Inferior parietal cortex (tissue), 1 donor: Measurements from ENCODE around the gene PLSCR3.

ENCODE experiments used
- DNase-seq: peaks from one replicate; pipeline ENCODE4 v3.0.0-alpha.2; 2016; ENCODE audit errors: extremely low spot score

PLSCR3 gene

GRCh38 chr17:7407082-7407481 lies 12.8 kb upstream of the PLSCR3 start:
- no peak for DNase-seq

- DNase-seq, result no peak
These were observed 12.0 kb upstream of the PLSCR3 start for GRCh38 chr17:7406235-7406825.

- peak; percentile 12 for DNase-seq
These were observed 11.3 kb upstream of the PLSCR3 start for GRCh38 chr17:7405350-7406234.

GRCh38 chr17:7404737-7405349 lies 10.5 kb upstream of the PLSCR3 start:
- no peak for DNase-seq

DNA sequence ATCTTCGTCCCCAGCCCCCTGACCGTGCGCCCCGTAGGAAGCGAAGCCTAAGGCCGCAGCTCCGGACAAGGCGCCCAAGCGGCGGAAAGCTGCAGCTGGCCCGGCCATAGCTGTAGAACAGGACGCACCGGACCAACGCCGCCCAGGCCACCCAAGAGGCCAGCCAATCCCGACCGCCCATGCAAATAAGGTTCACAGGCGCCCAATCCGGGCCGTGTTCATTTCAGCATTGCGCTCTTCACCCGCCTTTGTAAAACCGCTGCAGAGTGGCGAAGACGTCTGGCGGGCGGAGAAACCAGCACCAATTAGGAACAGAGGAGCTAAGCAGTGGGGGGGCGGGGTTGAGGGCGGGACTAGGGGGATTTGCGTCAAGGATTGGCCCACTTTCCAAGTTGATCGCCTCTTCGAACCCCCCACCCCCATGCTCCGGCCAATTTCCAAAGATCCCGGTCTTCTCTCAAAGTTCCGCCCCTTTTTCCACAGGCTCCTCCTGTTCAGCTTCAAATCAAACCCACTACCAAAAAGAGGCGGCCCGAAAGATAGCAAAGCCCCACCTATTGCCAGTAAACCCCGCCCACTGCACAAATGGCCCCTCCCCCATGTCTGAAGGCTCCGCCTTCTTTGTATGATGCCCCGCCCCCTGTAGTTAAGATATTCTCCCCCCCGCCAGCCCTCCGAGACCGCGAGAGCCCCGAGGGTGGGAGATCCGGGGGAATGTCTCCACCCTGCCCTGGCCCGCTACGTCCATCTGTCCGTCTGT lies 9.8 kb upstream of the PLSCR3 start, which contains the start of gene TMEM256:
TMEM256 (minus strand) TSS at position 121 of the 760 bp plus-strand sequence; CDS start at position 108, 13 bp downstream.
- DNase-seq, result peak; percentile 98

DNA sequence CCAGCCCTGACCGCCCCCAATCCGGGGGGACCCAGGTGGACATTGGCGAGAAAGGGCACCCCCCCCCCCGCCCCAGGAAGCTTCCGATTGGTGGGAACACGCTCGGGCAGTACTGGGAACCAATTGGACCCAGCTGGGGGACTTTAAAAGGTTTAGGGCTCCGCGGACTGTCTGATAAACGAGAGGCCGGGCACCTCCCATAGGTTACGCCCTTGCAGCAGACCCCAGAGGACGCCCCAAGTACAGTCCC lies 9.3 kb upstream of the PLSCR3 start:
- DNase-seq, result no peak

DNA sequence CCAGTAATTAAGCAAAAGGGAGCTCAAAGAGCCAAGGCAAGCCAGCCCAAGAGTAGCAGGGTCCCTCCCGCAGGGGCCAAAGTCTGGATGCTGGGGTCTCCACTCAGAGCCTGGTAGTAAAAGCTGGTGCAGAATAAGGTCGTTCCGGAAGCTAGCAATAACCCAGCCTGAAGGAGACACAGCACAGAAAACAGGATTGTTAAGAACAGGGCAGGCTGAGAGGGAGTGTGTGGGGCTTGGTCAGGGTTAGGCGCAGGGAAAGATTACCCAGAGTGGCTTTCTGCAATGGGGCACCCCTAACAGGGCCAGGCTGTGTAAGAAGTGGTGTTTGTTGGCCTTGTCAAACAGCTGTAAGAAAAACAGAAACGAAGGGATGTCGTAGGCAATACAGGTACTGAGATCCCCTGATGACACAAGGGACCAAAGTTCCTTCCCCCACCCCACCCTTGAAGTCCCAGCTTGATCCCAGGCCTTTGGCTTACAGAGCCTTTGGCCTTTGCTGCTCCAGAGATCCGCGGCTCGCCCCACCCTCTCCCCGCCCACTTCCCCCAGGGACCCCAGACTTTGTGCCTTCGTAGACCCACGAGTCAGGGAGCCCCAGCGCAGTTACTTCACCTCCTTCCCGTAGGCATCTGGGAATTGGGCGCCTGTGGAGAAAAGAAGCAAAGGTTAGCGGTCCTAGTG lies 8.9 kb upstream of the PLSCR3 start:
- no peak for DNase-seq

DNA sequence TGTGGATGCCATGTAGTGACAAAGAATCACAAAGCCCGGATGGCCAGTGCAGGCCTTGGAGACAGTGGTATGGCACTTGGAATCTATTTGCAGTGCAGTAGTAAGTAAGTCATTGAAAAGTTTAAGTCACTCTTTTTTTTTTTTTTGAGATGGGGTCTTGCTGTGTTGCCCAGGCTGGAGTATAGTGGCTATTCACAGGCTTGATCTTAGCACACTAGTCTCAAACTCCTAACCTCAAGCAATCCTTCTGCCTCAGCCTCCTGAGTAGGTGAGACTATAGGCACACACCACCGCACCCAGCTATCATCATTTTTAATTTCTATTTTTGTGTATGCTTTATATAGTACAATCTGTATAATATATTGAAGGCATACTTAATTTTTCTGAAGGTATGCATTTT lies 4.3 kb upstream of the PLSCR3 start:
- DNase-seq, result no peak

DNA sequence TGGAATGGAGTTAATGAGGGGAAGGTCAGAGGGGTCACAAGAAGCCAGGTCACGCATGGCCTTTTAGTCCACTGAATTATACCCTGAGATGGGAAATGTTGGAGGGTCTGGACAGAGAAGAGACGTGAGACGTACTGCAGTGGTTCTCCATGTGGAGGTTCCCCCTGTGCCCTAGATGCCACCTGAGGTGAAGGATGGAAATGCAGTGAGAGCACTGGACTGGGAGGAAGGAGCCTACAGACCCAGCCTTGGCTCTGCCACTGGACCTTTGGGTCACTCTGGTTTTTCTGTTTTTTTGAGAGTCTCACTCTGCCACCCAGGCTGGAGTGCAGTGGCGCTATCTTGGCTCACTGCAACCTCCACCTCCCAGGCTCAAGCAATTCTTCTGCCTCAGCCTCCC lies 1.8 kb upstream of the PLSCR3 start:
- no peak for DNase-seq

DNA sequence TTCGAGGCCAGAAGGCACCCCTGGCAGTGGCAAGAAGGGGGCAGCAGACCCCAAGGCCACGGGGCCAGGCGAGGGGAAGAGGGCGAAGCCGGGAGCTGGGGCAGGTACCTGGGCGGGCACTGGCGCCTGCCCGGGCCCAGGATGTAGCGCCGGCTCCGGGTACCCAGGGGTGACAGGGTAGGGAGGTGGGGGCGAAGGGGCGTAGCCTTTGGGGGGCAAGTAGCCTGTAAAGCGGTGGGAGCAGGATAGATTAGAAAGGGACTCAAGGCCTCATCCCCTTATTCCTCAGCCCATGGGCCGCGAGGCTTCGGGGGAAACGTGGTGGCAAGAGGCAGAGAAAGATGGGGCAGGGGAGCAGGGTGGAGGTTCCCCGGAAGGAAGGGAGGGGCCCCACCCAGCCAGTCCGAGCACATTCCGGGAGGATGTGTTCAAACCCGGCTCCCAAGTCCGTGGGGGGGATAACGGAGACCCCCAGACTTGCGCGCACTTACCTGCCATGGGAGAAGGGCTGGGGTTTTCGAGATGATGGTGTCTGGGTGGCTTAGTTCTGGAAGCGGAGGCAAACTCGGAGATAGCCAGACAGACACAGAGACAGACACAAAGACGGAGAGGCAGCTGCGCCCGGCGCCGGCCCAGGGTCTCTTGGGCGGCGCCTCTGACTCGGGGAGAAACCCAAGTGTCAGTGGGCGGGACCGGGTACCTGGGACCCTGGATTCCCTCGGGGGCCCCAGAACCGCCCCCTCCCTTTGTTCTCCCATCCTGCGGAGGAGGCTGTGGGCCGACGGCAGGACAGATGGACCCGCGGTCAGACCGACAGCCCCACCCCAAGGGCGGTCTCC lies 493 bp downstream of the PLSCR3 start:
- no peak for DNase-seq

DNA sequence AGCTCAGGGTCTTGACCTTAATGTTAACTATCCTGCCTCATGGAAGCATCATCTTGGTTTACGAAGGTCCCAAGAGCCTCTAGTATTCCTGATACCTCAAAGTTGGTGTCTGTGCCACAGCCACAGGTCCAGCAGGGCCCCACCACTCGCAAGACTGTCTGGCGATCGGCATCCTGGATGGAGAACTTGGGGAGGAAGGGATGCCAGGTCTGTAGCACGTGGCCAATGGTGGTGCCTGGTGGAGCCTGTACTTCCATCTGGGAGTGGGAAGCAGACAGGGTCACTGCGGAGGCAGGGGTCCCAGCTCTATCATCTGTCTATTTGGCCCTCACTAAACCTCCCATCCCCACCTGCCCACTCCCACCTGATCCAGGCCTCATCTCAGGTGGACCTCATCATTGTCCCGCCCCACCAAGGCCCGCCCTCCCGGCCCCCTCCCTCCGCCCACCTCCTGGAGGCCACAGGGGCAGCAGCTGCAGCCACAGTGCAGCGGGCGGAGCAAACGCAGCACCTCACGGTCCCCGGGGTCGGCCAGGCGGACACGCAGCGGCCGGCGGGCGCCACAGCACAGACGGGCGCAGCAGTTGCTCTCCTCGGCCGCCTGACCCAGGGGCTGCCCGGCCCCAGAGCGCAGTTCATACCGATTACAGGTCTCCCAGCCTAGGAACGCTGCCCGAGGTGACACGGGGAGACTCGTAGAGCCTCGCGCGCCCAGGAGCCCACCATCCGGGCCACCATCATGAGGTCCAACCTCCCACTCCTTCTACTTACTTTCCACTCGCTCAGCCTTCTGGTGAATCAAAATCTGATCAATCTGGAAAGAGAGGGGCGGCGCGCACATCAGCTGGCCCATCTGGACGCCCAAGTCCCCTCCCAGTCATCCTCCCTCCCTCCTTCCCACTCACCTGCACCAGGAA lies 1.4 kb downstream of the PLSCR3 start:
- DNase-seq, result no peak

- DNase-seq, result no peak
These were observed 3.0 kb downstream of the PLSCR3 start for GRCh38 chr17:7391307-7391706.

DNA sequence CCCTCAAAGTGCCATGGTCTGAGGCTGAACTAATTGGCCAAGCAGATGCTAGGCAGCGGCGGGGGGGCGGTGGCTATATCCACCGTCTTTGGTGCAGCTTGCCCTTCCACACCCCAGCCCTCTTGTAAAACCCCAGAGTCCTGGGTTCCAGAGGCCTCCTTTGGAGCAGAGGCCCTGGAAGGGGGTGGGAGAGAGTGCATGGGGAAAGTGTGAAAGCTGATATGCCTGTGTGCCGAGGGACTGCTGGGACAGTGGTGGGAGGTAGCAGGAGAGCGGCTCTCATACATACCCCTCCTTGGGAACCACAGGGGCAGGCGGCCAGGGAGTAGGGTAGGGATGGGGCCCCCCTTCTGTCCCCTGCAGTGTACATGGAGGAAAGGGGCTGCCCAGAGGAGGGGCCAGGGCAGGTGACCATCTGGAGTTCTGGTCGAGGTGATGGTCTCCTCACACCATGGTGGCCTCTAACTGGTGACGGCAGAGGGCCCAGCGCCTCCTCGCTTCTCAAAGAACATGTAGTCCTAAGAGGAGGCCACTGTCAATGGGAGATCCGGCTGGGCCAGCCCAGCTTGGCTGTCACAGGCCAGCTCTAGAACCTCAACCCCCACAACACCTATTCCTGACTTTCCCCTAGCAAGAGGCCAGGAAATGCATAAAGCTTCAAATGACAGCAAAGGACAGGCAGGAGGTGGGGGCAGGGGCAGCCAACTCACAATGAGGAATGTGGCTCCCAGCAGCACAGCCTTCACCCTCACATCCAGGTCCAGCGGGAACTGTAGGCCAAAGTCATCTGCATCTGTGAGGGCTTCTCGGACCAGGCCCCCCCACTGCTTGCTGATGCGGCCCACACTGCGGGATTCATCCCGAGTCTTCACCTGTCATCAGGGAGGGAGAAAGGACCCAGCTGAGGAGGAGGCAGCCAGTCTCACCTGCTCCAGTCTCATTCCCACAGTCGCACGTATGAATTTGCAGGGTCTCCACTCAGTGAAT lies 4.1 kb downstream of the PLSCR3 start:
- DNase-seq, result no peak

DNA sequence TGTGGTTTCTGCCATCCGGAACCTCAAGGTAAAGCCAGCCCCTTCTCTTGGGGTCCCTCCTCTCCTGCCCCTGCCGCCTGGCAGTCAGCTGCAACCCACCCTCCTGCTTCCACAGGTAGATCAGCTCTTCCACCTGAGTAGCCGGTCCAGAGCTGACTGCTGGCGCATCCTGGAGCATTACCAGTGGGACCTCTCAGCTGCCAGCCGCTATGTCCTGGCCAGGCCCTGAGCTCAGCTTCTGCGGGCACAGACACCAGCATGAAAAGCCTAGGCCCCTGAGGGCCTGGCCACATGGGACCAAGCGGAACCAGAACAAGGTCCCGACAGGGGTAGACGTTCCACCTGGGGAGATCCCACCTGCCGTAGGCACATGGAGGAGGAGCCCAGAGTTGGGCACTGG lies 5.5 kb downstream of the PLSCR3 start:
- no peak for DNase-seq

DNA sequence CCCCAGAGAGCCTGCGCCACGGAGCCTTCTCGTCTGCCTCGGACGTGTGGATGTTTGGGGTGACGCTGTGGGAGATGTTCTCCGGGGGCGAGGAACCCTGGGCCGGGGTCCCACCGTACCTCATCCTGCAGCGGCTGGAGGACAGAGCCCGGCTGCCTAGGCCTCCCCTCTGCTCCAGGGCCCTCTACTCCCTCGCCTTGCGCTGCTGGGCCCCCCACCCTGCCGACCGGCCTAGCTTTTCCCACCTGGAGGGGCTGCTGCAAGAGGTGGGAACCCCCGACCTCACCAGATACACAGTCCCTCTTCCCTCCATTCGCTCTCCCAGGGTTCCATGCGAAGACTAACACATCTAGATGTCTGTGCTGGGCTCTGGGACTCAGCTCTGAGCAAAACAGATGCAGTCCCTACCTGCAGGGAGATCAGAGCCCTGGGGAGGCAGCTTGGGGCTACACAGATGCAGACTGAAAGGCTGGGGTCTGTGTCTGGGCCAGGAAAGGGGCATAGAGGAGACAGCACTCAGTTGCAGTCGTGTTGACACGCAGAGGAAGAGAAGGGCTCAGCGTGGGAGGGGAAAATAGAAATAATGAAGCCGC lies 9.7 kb downstream of the PLSCR3 start:
- no peak for DNase-seq

DNA sequence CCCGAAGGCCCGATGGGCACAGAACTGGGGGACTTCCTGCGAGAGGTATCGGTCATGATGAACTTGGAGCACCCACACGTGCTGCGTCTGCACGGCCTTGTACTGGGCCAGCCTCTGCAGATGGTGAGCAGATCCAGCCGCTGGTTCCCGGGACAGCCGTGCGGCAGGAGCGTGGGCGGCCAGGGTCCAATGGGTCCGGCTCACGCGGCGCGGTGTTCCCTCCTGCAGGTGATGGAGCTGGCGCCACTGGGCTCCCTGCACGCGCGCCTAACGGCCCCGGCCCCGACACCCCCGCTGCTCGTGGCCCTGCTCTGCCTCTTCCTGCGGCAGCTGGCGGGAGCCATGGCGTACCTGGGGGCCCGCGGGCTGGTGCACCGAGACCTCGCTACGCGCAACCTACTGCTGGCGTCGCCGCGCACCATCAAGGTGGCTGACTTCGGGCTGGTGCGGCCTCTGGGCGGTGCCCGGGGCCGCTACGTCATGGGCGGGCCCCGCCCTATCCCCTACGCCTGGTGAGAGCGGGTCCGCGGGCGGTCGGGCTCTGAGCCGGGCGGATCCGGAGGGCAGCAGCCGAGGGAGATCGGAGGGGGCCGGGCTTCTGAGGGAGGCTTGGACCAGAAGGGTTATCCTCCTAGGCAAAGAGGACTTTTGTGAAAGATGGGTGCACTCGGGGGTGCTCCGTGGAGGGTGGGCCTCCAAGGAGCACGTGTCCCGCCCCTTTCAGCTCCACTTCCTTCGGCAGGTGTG lies 10.4 kb downstream of the PLSCR3 start:
- peak; percentile 17 for DNase-seq

DNA sequence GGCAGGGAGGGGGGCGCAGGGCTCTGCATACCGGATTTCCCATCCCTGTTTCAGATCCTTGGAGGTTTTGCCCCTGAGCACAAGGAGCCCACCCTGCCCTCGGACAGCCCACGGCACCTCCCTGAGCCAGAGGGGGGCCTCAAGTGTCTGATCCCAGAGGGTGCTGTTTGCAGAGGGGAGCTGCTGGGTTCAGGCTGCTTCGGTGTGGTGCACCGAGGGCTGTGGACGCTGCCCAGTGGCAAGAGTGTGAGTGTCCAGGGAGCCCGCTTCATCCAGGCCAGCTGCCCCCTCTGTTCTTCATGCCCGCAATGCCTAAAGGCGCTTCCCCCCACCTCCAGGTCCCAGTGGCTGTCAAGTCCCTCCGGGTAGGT lies 11.0 kb downstream of the PLSCR3 start:
- no peak for DNase-seq

DNA sequence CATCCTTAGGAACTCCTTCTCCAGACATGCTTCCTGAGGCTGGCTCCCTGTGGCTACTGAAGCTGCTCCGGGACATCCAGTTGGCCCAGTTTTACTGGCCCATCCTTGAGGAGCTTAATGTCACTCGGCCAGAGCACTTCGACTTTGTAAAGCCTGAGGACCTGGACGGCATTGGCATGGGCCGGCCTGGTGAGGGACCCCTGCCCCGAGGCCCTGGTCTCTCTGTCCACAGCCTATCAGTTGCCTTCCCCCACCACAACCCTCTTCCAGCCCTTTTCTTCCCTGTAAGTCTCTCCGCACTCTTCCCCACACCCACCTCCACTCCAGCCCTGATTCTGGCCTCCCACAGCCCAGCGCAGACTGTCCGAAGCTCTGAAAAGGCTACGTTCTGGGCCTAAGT lies 11.4 kb downstream of the PLSCR3 start:
- DNase-seq, result no peak
